Measurements from ENCODE around the gene CNNM2.

GRCh38 chr10:102917314-102917961 is 656 bp upstream of the CNNM2 start:
- TF ChIP-seq EZH2 (IDR thresholded peaks at IDR 0.05; ENCODE audit: insufficient read depth, poor library complexity, severe bottlenecking), result no peak
- no peak for TF ChIP-seq EZH2phosphoT487 (IDR thresholded peaks at IDR 0.05; ENCODE audit: insufficient read depth, low read depth)
